ENCODE results near the gene GC.

Gene GC, protein sequence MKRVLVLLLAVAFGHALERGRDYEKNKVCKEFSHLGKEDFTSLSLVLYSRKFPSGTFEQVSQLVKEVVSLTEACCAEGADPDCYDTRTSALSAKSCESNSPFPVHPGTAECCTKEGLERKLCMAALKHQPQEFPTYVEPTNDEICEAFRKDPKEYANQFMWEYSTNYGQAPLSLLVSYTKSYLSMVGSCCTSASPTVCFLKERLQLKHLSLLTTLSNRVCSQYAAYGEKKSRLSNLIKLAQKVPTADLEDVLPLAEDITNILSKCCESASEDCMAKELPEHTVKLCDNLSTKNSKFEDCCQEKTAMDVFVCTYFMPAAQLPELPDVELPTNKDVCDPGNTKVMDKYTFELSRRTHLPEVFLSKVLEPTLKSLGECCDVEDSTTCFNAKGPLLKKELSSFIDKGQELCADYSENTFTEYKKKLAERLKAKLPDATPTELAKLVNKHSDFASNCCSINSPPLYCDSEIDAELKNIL

GRCh38 chr4:71783972-71784371, at the start of gene GC:
TSS of gene GC (minus strand) at chr4:71784079. CDS start at chr4:71784018, 61 bp downstream.
- Mint-ChIP-seq H3K9me3 (no peaks in the 10 kb centered on the region), H3K36me3 (ENCODE audit: low read depth) (no peaks in the 10 kb centered on the region), H3K27me3 (ENCODE audit: low read depth, poor library complexity) (no peaks in the 10 kb centered on the region), H3K27ac (no peak within 1 kb of the TSS), H3K4me1 (no peaks in the 10 kb centered on the region), H3K4me3 (no peak within 1 kb of the TSS)
- no peak for DNase-seq
- TF ChIP-seq, protein P1, sequence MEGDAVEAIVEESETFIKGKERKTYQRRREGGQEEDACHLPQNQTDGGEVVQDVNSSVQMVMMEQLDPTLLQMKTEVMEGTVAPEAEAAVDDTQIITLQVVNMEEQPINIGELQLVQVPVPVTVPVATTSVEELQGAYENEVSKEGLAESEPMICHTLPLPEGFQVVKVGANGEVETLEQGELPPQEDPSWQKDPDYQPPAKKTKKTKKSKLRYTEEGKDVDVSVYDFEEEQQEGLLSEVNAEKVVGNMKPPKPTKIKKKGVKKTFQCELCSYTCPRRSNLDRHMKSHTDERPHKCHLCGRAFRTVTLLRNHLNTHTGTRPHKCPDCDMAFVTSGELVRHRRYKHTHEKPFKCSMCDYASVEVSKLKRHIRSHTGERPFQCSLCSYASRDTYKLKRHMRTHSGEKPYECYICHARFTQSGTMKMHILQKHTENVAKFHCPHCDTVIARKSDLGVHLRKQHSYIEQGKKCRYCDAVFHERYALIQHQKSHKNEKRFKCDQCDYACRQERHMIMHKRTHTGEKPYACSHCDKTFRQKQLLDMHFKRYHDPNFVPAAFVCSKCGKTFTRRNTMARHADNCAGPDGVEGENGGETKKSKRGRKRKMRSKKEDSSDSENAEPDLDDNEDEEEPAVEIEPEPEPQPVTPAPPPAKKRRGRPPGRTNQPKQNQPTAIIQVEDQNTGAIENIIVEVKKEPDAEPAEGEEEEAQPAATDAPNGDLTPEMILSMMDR (IDR thresholded peaks at IDR 0.05): no peak

DNA sequence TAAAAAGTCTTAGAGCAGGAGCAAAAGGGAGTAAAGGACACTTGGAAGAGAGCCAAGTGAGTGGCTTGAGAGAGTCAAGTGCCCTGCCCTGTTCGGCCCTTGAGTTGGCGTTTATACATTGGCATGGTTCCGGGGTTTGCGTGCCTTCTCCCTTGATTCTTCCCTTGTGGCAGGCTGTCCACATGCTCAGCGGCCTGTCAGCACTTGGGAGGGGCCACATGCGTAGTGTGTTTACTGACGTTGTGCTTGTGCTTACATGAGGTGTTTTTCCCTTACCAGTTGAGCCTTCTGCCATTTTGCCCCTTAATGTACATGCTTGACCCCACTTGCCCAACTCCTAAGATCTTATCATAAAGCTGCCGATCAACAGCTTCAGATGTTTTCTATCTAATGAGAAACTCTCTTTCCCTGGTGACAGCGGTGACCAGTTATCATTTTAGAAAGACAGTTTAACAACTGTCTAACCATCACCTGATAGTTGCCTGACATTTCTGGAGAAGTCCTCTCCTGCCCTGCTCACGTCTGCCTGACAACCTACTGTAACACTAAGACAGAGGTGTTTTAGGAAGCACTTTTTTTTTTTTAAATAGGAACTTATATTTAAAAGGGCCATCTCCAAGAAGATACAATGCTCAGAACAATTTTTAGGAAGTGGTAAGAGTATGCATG, 49.5 kb upstream of the GC start:
- Mint-ChIP-seq H3K27ac (peak overlapping the region; percentile 18), H3K4me1 (no peaks in the 10 kb centered on the region), H3K9me3 (no peaks in the 10 kb centered on the region), H3K4me3 (no peak overlapping the region), H3K27me3 (ENCODE audit: low read depth, poor library complexity) (no peaks in the 10 kb centered on the region), H3K36me3 (ENCODE audit: low read depth) (no peaks in the 10 kb centered on the region)
- no peak for DNase-seq
- TF ChIP-seq, protein P1 (IDR thresholded peaks at IDR 0.05): no peak

GRCh38 chr4:71832049-71832448, 48.2 kb upstream of the GC start:
- no peaks in the 10 kb centered on the region for H3K27me3 Mint-ChIP-seq (ENCODE audit: low read depth, poor library complexity)

GRCh38 chr4:71830497-71831190, 46.8 kb upstream of the GC start:
- Mint-ChIP-seq H3K27me3 (ENCODE audit: low read depth, poor library complexity) (no peaks in the 10 kb centered on the region), H3K36me3 (ENCODE audit: low read depth) (no peaks in the 10 kb centered on the region), H3K4me1 (no peaks in the 10 kb centered on the region), H3K4me3 (no peak overlapping the region), H3K9me3 (no peaks in the 10 kb centered on the region), H3K27ac (no peak overlapping the region)
- DNase-seq: no peak
- TF ChIP-seq, protein P1 (IDR thresholded peaks at IDR 0.05): no peak

More at GRCh38 chr4:71832049-71832448, 48.2 kb upstream of the GC start:
- no peak overlapping the region for H3K27ac Mint-ChIP-seq
- no peak for DNase-seq
- TF ChIP-seq, protein P1 (IDR thresholded peaks at IDR 0.05): no peak
- no peak overlapping the region for H3K4me3 Mint-ChIP-seq
- H3K9me3 Mint-ChIP-seq: no peaks in the 10 kb centered on the region
- H3K36me3 Mint-ChIP-seq (ENCODE audit: low read depth): no peaks in the 10 kb centered on the region
- H3K4me1 Mint-ChIP-seq: no peaks in the 10 kb centered on the region

- DNase-seq: no peak
- Mint-ChIP-seq H3K4me1 (no peaks in the 10 kb centered on the region), H3K27ac (no peak overlapping the region), H3K27me3 (ENCODE audit: low read depth, poor library complexity) (no peaks in the 10 kb centered on the region), H3K9me3 (no peaks in the 10 kb centered on the region), H3K36me3 (ENCODE audit: low read depth) (no peaks in the 10 kb centered on the region), H3K4me3 (no peak overlapping the region)
- TF ChIP-seq, protein P1 (IDR thresholded peaks at IDR 0.05): no peak
These were observed 44.6 kb upstream of the GC start for GRCh38 chr4:71828470-71828869.
